Right lobe of liver (tissue), 4 donors: Measurements from ENCODE around the gene FCGBP.

Experiments
- CTCF ChIP-seq, 4 donors: fragments of 200-600 bp in 3 of 4; fragments of 450-650 bp in 1 of 4; IDR thresholded peaks; one replicate each; pipeline versions ENCODE4 v1.5.1 to v1.8.0; 2016 to 2022; ENCODE audit warnings: antibody characterized with exemption in 4 of 4, mild to moderate bottlenecking in 2 of 4
- POLR2A ChIP-seq: fragments of 450-650 bp; IDR thresholded peaks from one replicate; pipeline ENCODE4 v1.6.1; 2017; ENCODE audit warnings: antibody characterized with exemption, mild to moderate bottlenecking
- donor health status: DM: no; HTN: no; CAD: no.
- donor health status: DM: no; HTN: no; CAD: no.
- donor health status: DM: no; HTN: yes; CAD: no.

GRCh38 chr19:39924952-39925351, 9.5 kb downstream of the FCGBP start:
- TF ChIP-seq CTCF (IDR thresholded peaks at IDR 0.05) (no peak), POLR2A (no peak)
